Panc1 (cell line): ENCODE results near the gene MAP4K4. TPM values are rescaled to one million over a fixed set of nuclear protein-coding genes. Genes with fewer than 3 reads are reported as not detected.

Source experiments
- ATAC-seq: fragments of 200-7000 bp; cut with Tn5 transposase; 2 replicates; pipeline ENCODE4 v1.9.1; 2020; ENCODE audit warnings: mild to moderate bottlenecking, moderate library complexity
- BruUV-seq: library from RNA; stranded (reverse); fragments of 400-500 nt; replicated peaks from 2 replicates; lab custom pipeline; 2021; lab: Mats Ljungman, UMichigan
- CTCF ChIA-PET: fragments of 300-600 bp; sonication (Branson Sonifier 250); formaldehyde crosslinking; loops from one replicate; lab custom pipeline; 2022; ENCODE audit warnings: antibody characterized with exemption; lab: Charles Lee
- POLR2A ChIA-PET: fragments of 300-600 bp; sonication (Branson Sonifier 250); formaldehyde crosslinking; loops from one replicate; lab custom pipeline; 2022; ENCODE audit warnings: antibody characterized with exemption; lab: Charles Lee
- DNase-seq: peaks from one replicate; pipeline ENCODE4 v3.0.0-alpha.2; 2010; ENCODE audit warnings: low read depth, low spot score
- H3K27ac ChIP-seq: 2 replicates; pipeline ENCODE4 v1.5.1; 2011; ENCODE audit warnings: mild to moderate bottlenecking, low read length, inconsistent platforms
- H3K27me3 ChIP-seq: fragments of 200-500 bp; sonication (Bioruptor generic); 2 replicates; pipeline ENCODE4 v1.6.0; 2014; ENCODE audit warnings: low read length, inconsistent platforms; ENCODE audit not compliant: control insufficient read depth, insufficient read depth
- H3K36me3 ChIP-seq: fragments of 200-500 bp; sonication (Bioruptor generic); 2 replicates; pipeline ENCODE4 v1.5.1; 2014; ENCODE audit warnings: inconsistent platforms, mild to moderate bottlenecking, low read length, moderate library complexity; ENCODE audit not compliant: control insufficient read depth, insufficient read depth
- H3K4me1 ChIP-seq: 2 replicates; pipeline ENCODE4 v1.5.1; 2011; ENCODE audit warnings: inconsistent platforms, mild to moderate bottlenecking, low read length, moderate library complexity; ENCODE audit not compliant: control insufficient read depth, insufficient read depth
- H3K4me3 ChIP-seq, 2 experiments: 2 replicates each; pipeline ENCODE4 v1.5.1; 2011 to 2012; ENCODE audit warnings: low read depth in 2 of 2, low read length in 2 of 2, mild to moderate bottlenecking in 2 of 2, inconsistent platforms in 1 of 2, moderate library complexity in 1 of 2
- H3K9me3 ChIP-seq: fragments of 200-500 bp; sonication (Bioruptor generic); 2 replicates; pipeline ENCODE4 v1.5.1; 2014; ENCODE audit warnings: low read depth, mild to moderate bottlenecking, inconsistent platforms, low read length, moderate library complexity; ENCODE audit not compliant: control insufficient read depth, insufficient read depth
- POLR2AphosphoS5 ChIP-seq: IDR thresholded peaks from 2 replicates; pipeline ENCODE4 v1.6.1; 2012; ENCODE audit warnings: mild to moderate bottlenecking, low read depth, low read length, moderate library complexity
- SIN3A ChIP-seq: IDR thresholded peaks from 2 replicates; pipeline ENCODE4 v1.6.1; 2012; ENCODE audit warnings: low read depth, mild to moderate bottlenecking, low read length, moderate library complexity, borderline replicate concordance; ENCODE audit not compliant: insufficient read depth
- TCF7L2 ChIP-seq: IDR thresholded peaks from 2 replicates; pipeline ENCODE4 v1.6.1; 2011; ENCODE audit warnings: mild to moderate bottlenecking, low read depth, low read length, inconsistent platforms
- in situ Hi-C: cut with HindIII; loops from 2 replicates; pipeline ENCODE4 v1.10.0; 2016; ENCODE audit warnings: low sequenced_read_pairs, low pct_unique_long_range_greater_than_20kb
- intact Hi-C: fragments of 100-400 bp; cut with micrococcal nuclease; formaldehyde crosslinking; loops from one replicate; pipeline ENCODE4 v1.10.0; 2022; ENCODE audit not compliant: unreplicated experiment
- total RNA-seq: library from RNA; stranded (reverse); gene quantifications from one replicate; pipeline ENCODE4 v1.2.1, GENCODE V29; 2021; ENCODE audit not compliant: unreplicated experiment
- TF ChIP-seq, protein P1 (sequence below): fragments of 450-650 bp; IDR thresholded peaks from 2 replicates; pipeline ENCODE4 v1.5.1; 2017; ENCODE audit warnings: mild to moderate bottlenecking
- TF ChIP-seq, protein P2 (sequence below), 2 experiments: IDR thresholded peaks; 2 replicates each; pipeline ENCODE4 v1.6.1; 2011 to 2012; ENCODE audit warnings: low read depth in 2 of 2, control low read depth in 1 of 2, low read length in 1 of 2, mild to moderate bottlenecking in 1 of 2, moderate library complexity in 1 of 2; ENCODE audit not compliant: insufficient read depth in 1 of 2

Gene MAP4K4
- total RNA-seq, 1 experiment from 2014 or later: 68.5 TPM

DNA sequence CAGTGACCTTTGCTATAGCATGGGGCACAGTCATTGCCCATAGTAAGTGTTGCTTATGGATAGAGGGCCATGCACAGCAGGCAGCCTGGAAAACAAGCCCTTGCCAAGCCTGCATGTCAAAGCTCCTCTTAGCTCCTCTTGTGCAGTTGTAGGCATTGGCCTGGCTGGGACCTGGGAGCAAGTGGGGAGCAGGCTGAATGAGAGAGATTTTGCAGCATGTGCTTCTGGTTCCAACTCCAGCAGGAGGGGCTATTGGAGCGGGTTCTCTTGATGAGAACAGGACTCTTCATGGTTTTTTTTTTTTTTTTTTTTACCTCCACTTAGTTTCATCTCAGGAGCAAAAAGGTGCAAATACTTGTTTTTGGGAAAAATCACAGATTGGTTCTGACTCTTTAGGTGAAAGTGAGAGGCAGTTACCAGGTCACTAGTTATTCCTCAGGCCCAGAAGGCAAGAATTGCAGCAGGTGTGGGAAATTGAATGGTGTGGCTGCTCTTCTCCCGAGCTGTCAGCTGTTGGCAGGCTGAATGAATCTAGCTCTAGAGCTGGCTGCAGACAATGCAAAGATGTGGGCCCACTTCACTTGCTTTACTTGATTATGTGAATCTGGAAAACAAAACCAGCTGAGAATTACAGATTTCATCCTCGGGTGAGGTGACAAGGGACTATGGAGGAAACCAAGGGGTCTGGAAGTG is 95.9 kb downstream of the MAP4K4 start:
- POLR2A ChIA-PET: no interaction called here

DNA sequence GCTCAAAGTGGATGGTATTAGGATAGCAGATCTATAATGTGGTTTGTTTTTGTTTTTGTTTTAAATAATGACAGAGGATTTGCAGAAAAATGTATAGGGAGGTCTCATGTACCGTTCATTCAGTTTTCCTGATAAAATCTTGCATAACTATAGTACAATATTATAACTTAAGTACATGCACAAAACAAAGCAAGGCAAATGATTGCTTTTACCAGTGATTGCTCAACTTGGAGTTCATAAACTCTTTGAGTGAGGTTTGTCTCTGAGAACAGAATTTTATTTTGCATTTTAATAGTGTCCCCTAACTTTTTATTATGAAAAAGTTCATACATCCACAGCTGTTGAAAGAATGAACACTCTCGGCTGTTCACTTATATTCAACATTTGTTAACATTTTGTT is 96.6 kb downstream of the MAP4K4 start:
- Histone ChIP-seq H3K4me3 (no peak overlapping the region), H3K27me3 (no peaks in the 10 kb centered on the region), H3K4me1 (no peaks in the 10 kb centered on the region), H3K27ac (no peak overlapping the region), H3K9me3 (no peaks in the 10 kb centered on the region), H3K36me3 (no peaks in the 10 kb centered on the region)
- CTCF ChIA-PET: no interaction called here
- intact Hi-C loops: no loop called here
- TF ChIP-seq, protein P1, sequence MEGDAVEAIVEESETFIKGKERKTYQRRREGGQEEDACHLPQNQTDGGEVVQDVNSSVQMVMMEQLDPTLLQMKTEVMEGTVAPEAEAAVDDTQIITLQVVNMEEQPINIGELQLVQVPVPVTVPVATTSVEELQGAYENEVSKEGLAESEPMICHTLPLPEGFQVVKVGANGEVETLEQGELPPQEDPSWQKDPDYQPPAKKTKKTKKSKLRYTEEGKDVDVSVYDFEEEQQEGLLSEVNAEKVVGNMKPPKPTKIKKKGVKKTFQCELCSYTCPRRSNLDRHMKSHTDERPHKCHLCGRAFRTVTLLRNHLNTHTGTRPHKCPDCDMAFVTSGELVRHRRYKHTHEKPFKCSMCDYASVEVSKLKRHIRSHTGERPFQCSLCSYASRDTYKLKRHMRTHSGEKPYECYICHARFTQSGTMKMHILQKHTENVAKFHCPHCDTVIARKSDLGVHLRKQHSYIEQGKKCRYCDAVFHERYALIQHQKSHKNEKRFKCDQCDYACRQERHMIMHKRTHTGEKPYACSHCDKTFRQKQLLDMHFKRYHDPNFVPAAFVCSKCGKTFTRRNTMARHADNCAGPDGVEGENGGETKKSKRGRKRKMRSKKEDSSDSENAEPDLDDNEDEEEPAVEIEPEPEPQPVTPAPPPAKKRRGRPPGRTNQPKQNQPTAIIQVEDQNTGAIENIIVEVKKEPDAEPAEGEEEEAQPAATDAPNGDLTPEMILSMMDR: no peak
- no peak for TF ChIP-seq SIN3A
- TF ChIP-seq POLR2AphosphoS5: no peak
- DNase-seq (no peak), ATAC-seq (no peak)
- POLR2A ChIA-PET: no interaction called here
- no TSS peak for BruUV-seq
- in situ Hi-C loops: no loop called here

More for the DNA sequence above, 95.9 kb downstream of the MAP4K4 start:
- Histone ChIP-seq H3K36me3 (no peaks in the 10 kb centered on the region), H3K4me1 (no peaks in the 10 kb centered on the region), H3K9me3 (no peaks in the 10 kb centered on the region), H3K27me3 (no peaks in the 10 kb centered on the region), H3K27ac (no peak overlapping the region), H3K4me3 (no peak overlapping the region)
- no peak for DNase-seq
- CTCF ChIA-PET: interaction anchor here (0.7 kb wide), 1 partner anchor 563 kb away, joined by 7 read pairs; no protein-coding TSS in a partner anchor
- in situ Hi-C loops (no loop called here), intact Hi-C loops (no loop called here)
- no peak for TF ChIP-seq SIN3A
- TF ChIP-seq TCF7L2: no peak
- TF ChIP-seq, protein P1: peak; percentile 19; the same call in 1 of the 2 replicates
- TF ChIP-seq, protein P2, sequence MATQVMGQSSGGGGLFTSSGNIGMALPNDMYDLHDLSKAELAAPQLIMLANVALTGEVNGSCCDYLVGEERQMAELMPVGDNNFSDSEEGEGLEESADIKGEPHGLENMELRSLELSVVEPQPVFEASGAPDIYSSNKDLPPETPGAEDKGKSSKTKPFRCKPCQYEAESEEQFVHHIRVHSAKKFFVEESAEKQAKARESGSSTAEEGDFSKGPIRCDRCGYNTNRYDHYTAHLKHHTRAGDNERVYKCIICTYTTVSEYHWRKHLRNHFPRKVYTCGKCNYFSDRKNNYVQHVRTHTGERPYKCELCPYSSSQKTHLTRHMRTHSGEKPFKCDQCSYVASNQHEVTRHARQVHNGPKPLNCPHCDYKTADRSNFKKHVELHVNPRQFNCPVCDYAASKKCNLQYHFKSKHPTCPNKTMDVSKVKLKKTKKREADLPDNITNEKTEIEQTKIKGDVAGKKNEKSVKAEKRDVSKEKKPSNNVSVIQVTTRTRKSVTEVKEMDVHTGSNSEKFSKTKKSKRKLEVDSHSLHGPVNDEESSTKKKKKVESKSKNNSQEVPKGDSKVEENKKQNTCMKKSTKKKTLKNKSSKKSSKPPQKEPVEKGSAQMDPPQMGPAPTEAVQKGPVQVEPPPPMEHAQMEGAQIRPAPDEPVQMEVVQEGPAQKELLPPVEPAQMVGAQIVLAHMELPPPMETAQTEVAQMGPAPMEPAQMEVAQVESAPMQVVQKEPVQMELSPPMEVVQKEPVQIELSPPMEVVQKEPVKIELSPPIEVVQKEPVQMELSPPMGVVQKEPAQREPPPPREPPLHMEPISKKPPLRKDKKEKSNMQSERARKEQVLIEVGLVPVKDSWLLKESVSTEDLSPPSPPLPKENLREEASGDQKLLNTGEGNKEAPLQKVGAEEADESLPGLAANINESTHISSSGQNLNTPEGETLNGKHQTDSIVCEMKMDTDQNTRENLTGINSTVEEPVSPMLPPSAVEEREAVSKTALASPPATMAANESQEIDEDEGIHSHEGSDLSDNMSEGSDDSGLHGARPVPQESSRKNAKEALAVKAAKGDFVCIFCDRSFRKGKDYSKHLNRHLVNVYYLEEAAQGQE (IDR thresholded peaks at IDR 0.05; ENCODE audit: insufficient read depth in 1 of 2, low read depth in 2 of 2, low read length in 1 of 2): no peak
- ATAC-seq: no peak
- BruUV-seq: no TSS peak
